Activated CD4-positive, alpha-beta T cell treated with anti-CD3 and anti-CD28 coated beads, Interleukin-2, amount 50 U/mL, for 48 hours (primary cell): ENCODE measurements around the gene CTSW.

Source experiments
- DNase-seq, 2 experiments: peaks; one replicate each; pipeline ENCODE4 v3.0.0-alpha.2; 2020

CTSW gene

GRCh38 chr11:65932558-65932919 lies 52.9 kb downstream of the CTSW start:
- no peak for DNase-seq
